Measurements from ENCODE around the gene SPG11.
"Not testable (repeated sequence)": the region's sequence is repeated elsewhere in the genome, so short reads cannot be mapped to it uniquely, and the experiment has no call there.

The SPG11 gene

GRCh38 chr15:44633603-44634002 is 29.9 kb downstream of the SPG11 start:
- DNase-seq (ENCODE audit: low read depth in 2 of 2) = no peak

DNA sequence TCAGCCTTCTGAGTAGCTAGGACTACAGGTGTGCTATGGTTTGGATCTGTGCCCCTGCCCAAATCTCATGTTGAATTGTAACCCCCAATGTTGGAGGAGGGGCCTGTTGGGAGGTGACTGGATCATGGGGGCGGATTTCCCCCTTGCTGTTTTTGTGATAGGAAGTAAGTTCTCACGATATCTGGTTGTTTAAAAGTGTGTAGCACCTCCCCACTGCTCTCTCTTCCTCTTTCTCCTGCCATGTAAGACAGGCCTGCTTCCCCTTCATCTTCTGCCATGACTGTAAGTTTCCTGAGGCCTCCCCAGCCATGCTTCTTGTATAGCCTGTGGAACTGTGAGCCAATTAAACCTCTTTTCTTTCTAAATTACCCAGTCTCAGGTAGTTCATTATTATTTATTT is 38.2 kb downstream of the SPG11 start:
- not testable (repeated sequence) for DNase-seq (ENCODE audit: low read depth in 2 of 2)

DNA sequence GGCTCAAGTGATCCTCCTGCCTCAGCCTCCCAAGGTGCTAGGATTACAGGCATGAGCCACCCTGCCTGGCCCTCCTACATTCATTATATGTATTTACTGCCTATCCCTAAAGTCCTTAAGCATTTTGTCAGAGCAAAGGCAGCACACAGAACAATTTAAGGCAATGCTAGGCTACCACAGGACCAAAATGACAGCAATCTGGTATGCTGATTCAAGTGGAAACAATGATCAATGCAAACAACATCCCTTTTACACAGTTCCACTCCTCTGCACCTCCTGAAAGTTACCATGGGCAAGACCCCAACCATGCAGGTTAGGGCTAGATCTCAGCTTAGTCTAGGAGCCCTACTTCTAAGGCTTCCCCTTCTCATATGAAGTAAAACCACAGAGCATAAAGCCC is 40.3 kb downstream of the SPG11 start:
- DNase-seq (ENCODE audit: low read depth in 2 of 2) = no peak

DNA sequence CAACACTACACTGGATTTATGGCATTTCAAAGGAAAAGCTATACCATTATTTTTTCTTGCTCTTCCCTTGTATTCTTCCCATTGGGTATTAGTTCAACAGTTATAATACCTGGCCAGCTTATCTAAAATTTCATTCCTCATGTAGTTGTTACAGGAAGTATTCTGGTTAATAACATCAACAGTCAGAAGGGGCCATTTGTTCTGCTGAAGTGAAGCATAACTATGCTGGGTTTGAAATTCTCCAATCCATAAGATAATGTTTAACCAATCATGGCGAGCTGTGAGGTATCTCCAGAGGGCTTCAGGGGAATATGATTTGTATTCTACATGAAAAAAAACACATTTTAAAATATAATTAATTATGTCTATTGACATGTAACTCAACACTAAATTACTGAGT is 43.4 kb downstream of the SPG11 start:
- DNase-seq (ENCODE audit: low read depth in 2 of 2) = no peak

GRCh38 chr15:44616974-44617373 is 46.5 kb downstream of the SPG11 start:
- DNase-seq (ENCODE audit: low read depth in 2 of 2) = no peak

- no peak for DNase-seq (ENCODE audit: low read depth in 2 of 2)
Measured at GRCh38 chr15:44606740-44607139, 56.7 kb downstream of the SPG11 start.

DNA sequence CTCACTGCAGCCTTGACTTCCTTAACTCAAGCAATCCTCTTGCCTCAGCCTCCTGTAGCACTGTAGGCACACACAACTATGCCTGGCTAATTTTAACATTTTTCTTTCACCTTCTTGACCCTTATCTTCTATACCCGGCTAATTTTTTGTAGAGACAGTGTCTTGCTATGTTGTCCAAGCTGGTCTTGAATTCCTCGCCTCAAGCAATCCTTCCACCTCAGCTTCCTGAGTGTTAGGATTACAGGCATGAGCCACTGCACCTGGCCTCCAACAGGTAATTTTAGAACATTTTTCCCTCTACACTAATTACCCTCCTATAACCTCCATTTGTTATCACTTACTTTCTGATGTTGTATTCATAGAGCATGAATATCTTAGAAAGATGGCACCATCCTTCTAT is 60.3 kb downstream of the SPG11 start:
- no peak for DNase-seq (ENCODE audit: low read depth in 2 of 2)

- DNase-seq (ENCODE audit: low read depth in 2 of 2) = no peak
Measured at GRCh38 chr15:44598892-44599291, 64.6 kb downstream of the SPG11 start.

DNA sequence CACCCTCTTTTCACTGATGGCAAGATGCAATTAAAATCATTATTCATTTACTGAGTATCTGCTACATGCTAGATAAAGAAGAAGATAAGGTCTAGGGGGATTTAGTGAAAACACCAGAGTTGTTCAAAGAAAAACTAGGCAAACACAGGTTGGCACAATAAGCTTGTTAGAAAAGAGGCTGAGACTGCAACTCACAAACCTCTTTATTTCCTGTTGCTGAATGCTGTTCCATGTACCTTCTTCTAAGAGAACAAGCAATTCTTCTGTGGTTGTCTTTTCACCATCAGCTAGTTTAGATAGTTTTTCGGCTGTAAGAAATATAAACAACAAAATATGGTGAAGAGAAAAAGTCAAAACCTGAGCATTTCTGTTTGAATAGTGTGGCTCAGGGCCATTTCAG is 65.4 kb downstream of the SPG11 start:
- DNase-seq (ENCODE audit: low read depth in 2 of 2) = no peak

GRCh38 chr15:44596511-44597010 is 66.9 kb downstream of the SPG11 start:
- no peak for DNase-seq (ENCODE audit: low read depth in 2 of 2)

- DNase-seq (ENCODE audit: low read depth in 2 of 2) = no peak
Measured at GRCh38 chr15:44595656-44596510, 67.6 kb downstream of the SPG11 start.

DNA sequence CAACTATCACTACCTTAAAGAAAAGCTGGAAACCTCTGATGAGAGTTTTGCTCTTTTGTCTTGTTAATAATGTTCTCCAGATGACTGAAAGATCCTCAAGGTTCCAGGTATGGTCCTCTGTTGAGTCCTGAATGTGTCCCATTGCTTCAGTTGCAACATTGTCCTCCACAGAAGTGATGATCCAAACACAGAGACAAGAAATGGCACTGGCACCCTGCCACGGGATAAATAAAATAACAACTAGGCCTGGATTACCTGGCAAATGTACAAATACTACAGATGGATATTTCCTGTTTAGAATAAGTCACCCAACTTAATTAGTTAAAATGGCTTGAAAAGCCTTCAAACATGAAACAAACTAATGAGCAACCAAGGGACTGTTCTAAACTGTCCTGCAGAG is 68.2 kb downstream of the SPG11 start:
- no peak for DNase-seq (ENCODE audit: low read depth in 2 of 2)

DNA sequence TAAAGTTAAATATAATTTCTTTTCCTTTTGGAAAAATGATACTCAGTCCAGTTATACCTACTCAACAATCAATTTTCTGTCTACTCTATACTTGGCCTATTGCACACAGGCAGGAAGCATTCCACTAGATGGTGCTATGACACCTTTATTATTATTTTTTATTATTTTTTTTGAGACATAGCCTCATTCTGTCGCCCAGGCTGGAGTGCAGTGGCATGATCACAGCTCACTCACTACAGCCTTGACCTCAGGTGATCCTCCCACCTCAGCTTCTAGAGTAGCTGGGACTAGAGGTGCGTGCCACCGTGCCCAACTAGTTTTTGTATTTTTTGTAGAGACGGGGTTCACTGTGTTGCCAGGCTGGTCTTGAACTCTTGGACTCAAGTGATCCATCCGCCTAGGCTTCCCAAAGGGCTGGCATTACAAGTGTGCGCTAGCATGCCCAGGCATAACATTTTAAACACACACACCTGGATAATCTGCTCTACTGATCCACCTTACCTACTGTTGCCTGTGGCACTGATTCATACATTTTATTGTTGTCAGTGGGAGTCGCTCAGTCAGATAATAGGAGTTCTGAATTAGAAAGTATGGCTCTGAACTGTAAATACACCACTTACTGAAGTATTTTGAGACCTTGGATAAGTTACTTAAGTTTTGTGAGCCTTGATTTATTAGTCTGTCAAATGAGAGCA is 70.3 kb downstream of the SPG11 start:
- no peak for DNase-seq (ENCODE audit: low read depth in 2 of 2)

- DNase-seq (ENCODE audit: low read depth in 2 of 2) = no peak
Measured at GRCh38 chr15:44591326-44591725, 72.1 kb downstream of the SPG11 start.

DNA sequence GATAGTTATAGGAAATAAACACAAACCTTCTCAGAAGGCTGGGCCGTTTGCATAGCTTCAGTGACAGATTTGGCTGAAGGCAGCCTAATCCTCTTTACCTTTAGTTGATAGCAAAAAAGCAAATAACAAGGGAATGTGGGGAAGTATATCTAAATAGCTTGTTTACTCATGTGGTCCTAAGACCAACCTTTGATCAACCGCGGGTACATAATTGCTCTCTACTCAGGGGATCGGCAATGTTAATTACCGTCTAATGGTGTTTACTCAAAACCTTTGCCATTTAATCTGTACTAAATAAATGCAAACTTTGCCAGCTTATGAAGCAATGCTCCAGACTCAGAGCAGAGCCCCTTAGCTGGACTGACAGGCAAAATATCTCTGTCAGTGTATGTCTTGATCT is 74.9 kb downstream of the SPG11 start:
- no peak for DNase-seq (ENCODE audit: low read depth in 2 of 2)

DNA sequence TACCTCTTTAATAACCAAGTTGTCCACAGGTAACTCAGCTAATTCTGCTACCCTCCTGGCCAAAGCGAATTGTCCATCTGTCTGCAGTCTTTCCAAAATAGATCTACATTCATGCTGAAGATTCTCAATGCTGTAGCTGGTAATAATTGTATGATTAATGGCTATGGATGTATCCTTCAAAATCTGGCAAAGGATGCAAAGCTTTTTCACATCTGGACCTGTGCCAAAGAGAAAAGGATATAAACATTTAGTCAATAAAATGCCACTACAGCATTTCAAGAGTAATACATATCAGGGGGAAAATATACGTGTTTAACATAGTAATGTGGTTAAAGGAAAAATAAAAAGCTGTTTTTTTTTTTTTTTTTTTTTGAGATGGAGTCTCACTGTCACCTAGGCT is 77.8 kb downstream of the SPG11 start:
- no peak for DNase-seq (ENCODE audit: low read depth in 2 of 2)

DNA sequence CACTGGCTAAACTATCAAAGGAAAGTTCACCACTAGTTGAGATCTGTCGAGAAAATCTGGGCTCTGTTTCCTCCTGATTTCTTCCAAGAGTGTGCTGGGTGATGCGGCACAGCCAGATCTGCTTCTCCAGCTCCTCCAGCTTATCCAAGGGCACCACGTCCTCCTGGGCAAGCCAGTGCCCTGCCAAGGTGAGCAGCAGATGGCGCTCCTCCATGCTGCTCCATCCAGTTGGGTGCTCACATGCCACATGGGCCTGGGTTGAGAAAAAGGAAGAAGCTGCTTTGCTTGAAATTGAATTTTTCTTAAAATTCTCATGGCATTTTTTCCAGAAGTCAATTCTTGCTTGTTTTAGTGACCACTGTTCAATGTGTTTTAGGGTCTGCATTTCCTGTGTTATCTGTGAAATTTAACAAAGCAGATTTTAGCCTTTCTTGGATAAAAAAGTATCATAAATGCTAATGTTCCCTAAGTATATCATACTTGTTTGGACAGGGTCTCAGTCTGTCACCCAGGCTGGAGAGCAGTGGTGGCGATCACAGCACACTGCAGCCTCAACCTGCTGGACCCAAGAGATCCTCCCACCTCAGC is 79.2 kb downstream of the SPG11 start:
- peak; percentile 14 to 23 for DNase-seq (ENCODE audit: low read depth in 2 of 2)

DNA sequence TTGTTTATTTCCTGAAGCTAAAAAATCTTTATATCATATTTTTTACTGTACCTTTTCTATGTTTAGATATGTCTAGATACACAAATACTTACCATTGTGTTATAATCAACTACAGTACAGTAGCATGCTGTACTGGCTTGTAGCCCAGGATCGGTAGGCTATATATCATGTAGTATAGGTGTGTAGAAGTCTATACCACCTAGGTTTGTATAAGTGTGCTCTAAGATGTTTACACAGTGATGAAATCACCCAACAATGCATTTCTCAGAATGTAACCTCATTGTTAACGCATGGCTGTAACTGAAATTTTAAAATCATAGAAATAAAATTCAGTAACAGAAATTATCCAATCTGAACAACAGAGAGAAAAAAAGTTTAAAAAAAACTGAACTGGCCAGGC is 83.4 kb downstream of the SPG11 start:
- DNase-seq (ENCODE audit: low read depth in 2 of 2) = no peak

GRCh38 chr15:44574734-44575133 is 88.7 kb downstream of the SPG11 start:
- no peak for DNase-seq (ENCODE audit: low read depth in 2 of 2)

DNA sequence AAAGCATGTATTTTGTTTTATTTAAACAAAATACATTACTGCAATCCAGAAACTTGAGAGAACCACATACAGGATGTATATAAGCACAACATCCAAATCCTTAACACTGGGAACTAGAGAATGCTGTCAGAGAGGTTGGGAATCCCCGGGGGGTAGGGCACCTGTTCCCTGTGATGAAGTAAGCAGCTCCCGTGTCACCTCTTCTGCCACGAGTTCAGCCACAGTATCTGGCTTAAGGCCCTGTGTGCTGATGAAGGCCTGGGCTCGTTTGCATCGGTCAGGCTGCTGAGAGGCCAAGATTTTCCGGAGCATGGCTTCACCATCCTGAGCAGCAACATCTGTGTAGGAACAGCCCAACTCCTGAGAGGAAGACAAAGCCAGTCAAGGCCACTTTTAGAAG is 90.1 kb downstream of the SPG11 start:
- DNase-seq (ENCODE audit: low read depth in 2 of 2) = no peak

DNA sequence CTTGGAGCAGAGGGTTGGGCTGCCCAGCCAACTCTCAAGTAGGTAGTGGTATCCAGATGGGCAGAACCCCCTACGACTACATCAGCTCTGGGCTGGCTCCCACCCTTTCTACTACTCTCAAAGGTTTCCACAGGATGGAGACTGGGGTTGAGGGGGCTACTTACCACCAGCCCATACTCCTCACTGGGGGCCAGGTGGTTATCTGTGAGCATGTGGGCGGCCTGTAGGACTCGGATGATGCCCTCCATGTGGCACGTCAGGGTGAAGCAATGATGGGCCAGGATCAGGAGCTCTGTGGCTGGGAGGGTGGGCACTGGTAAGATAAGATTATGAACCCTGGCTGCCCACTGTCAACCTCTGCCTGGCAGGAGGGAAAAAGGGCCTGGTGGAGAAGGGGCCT is 93.1 kb downstream of the SPG11 start:
- no peak for DNase-seq (ENCODE audit: low read depth in 2 of 2)

GRCh38 chr15:44569316-44569715 is 94.1 kb downstream of the SPG11 start:
- DNase-seq (ENCODE audit: low read depth in 2 of 2) = no peak

DNA sequence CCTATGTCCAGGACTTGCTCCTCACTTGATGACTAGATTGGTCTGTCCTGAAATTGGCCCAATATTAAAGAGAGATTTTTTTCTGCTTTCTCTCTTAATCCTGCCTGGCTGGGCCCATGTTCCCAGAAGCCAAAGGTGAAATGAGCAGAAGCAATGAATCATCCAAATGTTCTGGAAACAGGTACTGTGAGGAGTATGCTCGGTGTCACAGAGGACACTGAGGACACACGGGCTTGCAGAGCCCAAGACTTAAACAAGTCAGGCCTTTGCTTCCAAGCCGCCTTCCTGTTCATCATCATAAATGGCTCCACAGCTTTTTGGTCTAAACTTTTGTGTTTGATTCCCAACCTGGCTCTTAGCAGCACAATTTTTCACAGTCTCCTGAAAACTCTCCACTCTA is 95.1 kb downstream of the SPG11 start:
- DNase-seq (ENCODE audit: low read depth in 2 of 2) = no peak

Measured in activated CD8-positive, alpha-beta memory T cell treated with anti-CD3 and anti-CD28 coated beads for 4 hours (primary cell).